ENCODE data around the gene THUMPD1.
"Not testable (repeated sequence)": the region's sequence is repeated elsewhere in the genome, so short reads cannot be mapped to it uniquely, and the experiment has no call there.

DNA sequence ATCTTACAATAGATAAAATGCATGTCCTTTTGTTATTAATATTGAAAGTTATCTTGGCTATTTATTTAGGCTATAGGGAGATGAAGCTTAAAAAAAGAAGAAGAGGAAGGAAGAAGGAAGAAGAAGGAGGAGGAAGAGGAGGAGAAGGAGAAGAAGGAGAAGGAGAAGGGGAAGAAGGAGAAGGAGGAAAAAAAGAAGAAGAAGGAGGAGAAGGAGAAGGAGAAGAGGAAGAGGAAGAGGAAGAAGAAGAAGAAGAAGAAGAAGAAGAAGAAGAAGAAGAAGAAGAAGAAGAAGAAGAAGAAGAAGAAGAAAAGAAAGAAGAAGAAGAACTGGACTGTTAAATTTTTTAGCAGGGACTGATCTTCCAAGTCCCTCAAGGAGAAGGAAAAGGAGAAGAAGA is 23.9 kb downstream of the THUMPD1 start:
- TF ChIP-seq POLR2A (IDR thresholded peaks at IDR 0.05; ENCODE audit: borderline replicate concordance, extremely low read depth, insufficient read depth, insufficient read length); ELF1 (IDR thresholded peaks at IDR 0.05; ENCODE audit: borderline replicate concordance, low read depth); EZH2 (IDR thresholded peaks at IDR 0.05); REST (IDR thresholded peaks at IDR 0.05; ENCODE audit: low read depth); SP1 (IDR thresholded peaks at IDR 0.05; ENCODE audit: low read depth); RAD21 (IDR thresholded peaks at IDR 0.05; ENCODE audit: low read depth); YY1 (IDR thresholded peaks at IDR 0.05; ENCODE audit: extremely low read depth, insufficient replicate concordance, low read depth, low read length): not testable (repeated sequence)
- TF ChIP-seq, protein P1, sequence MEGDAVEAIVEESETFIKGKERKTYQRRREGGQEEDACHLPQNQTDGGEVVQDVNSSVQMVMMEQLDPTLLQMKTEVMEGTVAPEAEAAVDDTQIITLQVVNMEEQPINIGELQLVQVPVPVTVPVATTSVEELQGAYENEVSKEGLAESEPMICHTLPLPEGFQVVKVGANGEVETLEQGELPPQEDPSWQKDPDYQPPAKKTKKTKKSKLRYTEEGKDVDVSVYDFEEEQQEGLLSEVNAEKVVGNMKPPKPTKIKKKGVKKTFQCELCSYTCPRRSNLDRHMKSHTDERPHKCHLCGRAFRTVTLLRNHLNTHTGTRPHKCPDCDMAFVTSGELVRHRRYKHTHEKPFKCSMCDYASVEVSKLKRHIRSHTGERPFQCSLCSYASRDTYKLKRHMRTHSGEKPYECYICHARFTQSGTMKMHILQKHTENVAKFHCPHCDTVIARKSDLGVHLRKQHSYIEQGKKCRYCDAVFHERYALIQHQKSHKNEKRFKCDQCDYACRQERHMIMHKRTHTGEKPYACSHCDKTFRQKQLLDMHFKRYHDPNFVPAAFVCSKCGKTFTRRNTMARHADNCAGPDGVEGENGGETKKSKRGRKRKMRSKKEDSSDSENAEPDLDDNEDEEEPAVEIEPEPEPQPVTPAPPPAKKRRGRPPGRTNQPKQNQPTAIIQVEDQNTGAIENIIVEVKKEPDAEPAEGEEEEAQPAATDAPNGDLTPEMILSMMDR (IDR thresholded peaks at IDR 0.05 in 2 of 3, conservative IDR thresholded peaks at IDR 0.05 in 1 of 3; ENCODE audit: borderline replicate concordance in 1 of 3, insufficient read depth in 1 of 3, low read depth in 2 of 3, low read length in 2 of 3): not testable (repeated sequence)

All from HCT116 (cell line).